Measurements from ENCODE around the gene KCNE1. TPM values are rescaled to one million over a fixed set of nuclear protein-coding genes. Genes with fewer than 3 reads are reported as not detected.
"Not testable (repeated sequence)": the region's sequence is repeated elsewhere in the genome, so short reads cannot be mapped to it uniquely, and the experiment has no call there.

The KCNE1 gene
- total RNA-seq, 6 experiments from 2014 or later = 1.3 to 5.4 (median 2.3) TPM

GRCh38 chr21:34498623-34499022 is 13.4 kb downstream of the KCNE1 start:
- no peak for ATAC-seq
- WGBS (ENCODE audit: insufficient coverage, low coverage, low lambda C conversion rate, missing lambda C conversion rate) = 77% methylated on average over 3 of the region's 3 CpGs
- intact Hi-C loops (cut with DNase I) = no loop called here

GRCh38 chr21:34483854-34484253 is 28.2 kb downstream of the KCNE1 start:
- ATAC-seq; H3K27me3 ChIP-seq; H3K27ac ChIP-seq; H3K9me3 ChIP-seq; intact Hi-C loops (cut with DNase I); H3K4me3 ChIP-seq; H3K36me3 ChIP-seq; H3K4me1 ChIP-seq; DNase-seq: not testable (repeated sequence)
- WGBS (ENCODE audit: insufficient coverage, low coverage, low lambda C conversion rate, missing lambda C conversion rate) = no CpG with 5 or more reads among the region's 5 CpGs

More at GRCh38 chr21:34498623-34499022, 13.4 kb downstream of the KCNE1 start:
- Histone ChIP-seq H3K4me3 (no peak overlapping the region), H3K27ac (no peak overlapping the region), H3K36me3 (no peaks in the 10 kb centered on the region), H3K9me3 (peaks cover 0 to 12% (median 2%) of the 10 kb centered on the region in 4 donors), H3K27me3 (no peaks in the 10 kb centered on the region), H3K4me1 (no peaks in the 10 kb centered on the region)
- DNase-seq = no peak
- no peak for TF ChIP-seq POLR2A (IDR thresholded peaks at IDR 0.05)
- no peak for TF ChIP-seq CTCF (IDR thresholded peaks at IDR 0.05)

- H3K4me3 ChIP-seq; H3K27me3 ChIP-seq; H3K27ac ChIP-seq; H3K9me3 ChIP-seq; intact Hi-C loops (cut with DNase I); H3K36me3 ChIP-seq; DNase-seq; H3K4me1 ChIP-seq: not testable (repeated sequence)
- peak in 1 of 4 donors; percentile 68 for ATAC-seq
- no CpG with 5 or more reads among the region's 3 CpGs for WGBS (ENCODE audit: insufficient coverage, low coverage, low lambda C conversion rate, missing lambda C conversion rate)
Measured at GRCh38 chr21:34483435-34483834, 28.6 kb downstream of the KCNE1 start.

- DNase-seq; ATAC-seq; H3K27ac ChIP-seq; H3K9me3 ChIP-seq; H3K36me3 ChIP-seq; intact Hi-C loops (cut with DNase I); H3K4me3 ChIP-seq; H3K27me3 ChIP-seq; H3K4me1 ChIP-seq: not testable (repeated sequence)
- WGBS (ENCODE audit: insufficient coverage, low coverage, low lambda C conversion rate, missing lambda C conversion rate) = no CpG with 5 or more reads among the region's 3 CpGs
Measured at GRCh38 chr21:34467333-34467732, 44.7 kb downstream of the KCNE1 start.

GRCh38 chr21:34459426-34459825 is 52.6 kb downstream of the KCNE1 start:
- no CpG with 5 or more reads among the region's 36 CpGs for WGBS (ENCODE audit: insufficient coverage, low coverage, low lambda C conversion rate, missing lambda C conversion rate)
- H3K4me3 ChIP-seq; H3K27me3 ChIP-seq; ATAC-seq; H3K27ac ChIP-seq; H3K9me3 ChIP-seq; H3K36me3 ChIP-seq; intact Hi-C loops (cut with DNase I); H3K4me1 ChIP-seq; DNase-seq: not testable (repeated sequence)

GRCh38 chr21:34458266-34458665 is 53.7 kb downstream of the KCNE1 start:
- H3K36me3 ChIP-seq; H3K4me3 ChIP-seq; DNase-seq; H3K27me3 ChIP-seq; ATAC-seq; H3K4me1 ChIP-seq; intact Hi-C loops (cut with DNase I); H3K27ac ChIP-seq; H3K9me3 ChIP-seq: not testable (repeated sequence)
- WGBS (ENCODE audit: insufficient coverage, low coverage, low lambda C conversion rate, missing lambda C conversion rate) = no CpG with 5 or more reads among the region's 7 CpGs

GRCh38 chr21:34456180-34456579 is 55.8 kb downstream of the KCNE1 start:
- H3K4me1 ChIP-seq; H3K4me3 ChIP-seq; ATAC-seq; H3K9me3 ChIP-seq; DNase-seq; H3K27me3 ChIP-seq; H3K27ac ChIP-seq; intact Hi-C loops (cut with DNase I); H3K36me3 ChIP-seq: not testable (repeated sequence)
- no CpG with 5 or more reads among the region's 6 CpGs for WGBS (ENCODE audit: insufficient coverage, low coverage, low lambda C conversion rate, missing lambda C conversion rate)

- H3K27me3 ChIP-seq; H3K4me3 ChIP-seq; H3K9me3 ChIP-seq; intact Hi-C loops (cut with DNase I); ATAC-seq; DNase-seq; H3K27ac ChIP-seq; H3K4me1 ChIP-seq; H3K36me3 ChIP-seq: not testable (repeated sequence)
- no CpG with 5 or more reads among the region's 10 CpGs for WGBS (ENCODE audit: insufficient coverage, low coverage, low lambda C conversion rate, missing lambda C conversion rate)
Measured at GRCh38 chr21:34455628-34456027, 56.4 kb downstream of the KCNE1 start.

- H3K4me1 ChIP-seq; H3K27me3 ChIP-seq; ATAC-seq; DNase-seq; H3K36me3 ChIP-seq; H3K9me3 ChIP-seq; H3K4me3 ChIP-seq; H3K27ac ChIP-seq; intact Hi-C loops (cut with DNase I): not testable (repeated sequence)
- no CpG with 5 or more reads among the region's 8 CpGs for WGBS (ENCODE audit: insufficient coverage, low coverage, low lambda C conversion rate, missing lambda C conversion rate)
Measured at GRCh38 chr21:34447018-34447417, 65.0 kb downstream of the KCNE1 start.

GRCh38 chr21:34443486-34443885 is 68.5 kb downstream of the KCNE1 start:
- H3K36me3 ChIP-seq; H3K9me3 ChIP-seq; intact Hi-C loops (cut with DNase I); H3K27me3 ChIP-seq; H3K4me1 ChIP-seq; H3K4me3 ChIP-seq; H3K27ac ChIP-seq; DNase-seq: not testable (repeated sequence)
- ATAC-seq = peak; percentile 69 to 75 (median 72)
- WGBS (ENCODE audit: insufficient coverage, low coverage, low lambda C conversion rate, missing lambda C conversion rate) = no CpG with 5 or more reads among the region's 4 CpGs

- WGBS (ENCODE audit: insufficient coverage, low coverage, low lambda C conversion rate, missing lambda C conversion rate) = no CpG with 5 or more reads among the region's 5 CpGs
- H3K27ac ChIP-seq = not testable (repeated sequence)
Measured at GRCh38 chr21:34429710-34430109, 82.3 kb downstream of the KCNE1 start.

More at GRCh38 chr21:34429710-34430109, 82.3 kb downstream of the KCNE1 start:
- H3K9me3 ChIP-seq; H3K4me1 ChIP-seq; DNase-seq; H3K36me3 ChIP-seq; H3K27me3 ChIP-seq; intact Hi-C loops (cut with DNase I); H3K4me3 ChIP-seq: not testable (repeated sequence)
- ATAC-seq = peak; percentile 70 to 84 (median 76)

All from right lobe of liver (tissue), 6 donors.